Suprapubic skin (tissue), 4 donors: ENCODE measurements around the gene PARD3B. TPM values are rescaled to one million over a fixed set of nuclear protein-coding genes. Genes with fewer than 3 reads are reported as not detected.

Experiments used
- DNase-seq, 2 donors: peaks; one replicate each; pipeline ENCODE4 v3.0.0-alpha.2; 2019; ENCODE audit warnings: low spot score in 2 of 2
- H3K27ac ChIP-seq: fragments of 200-600 bp; sonication (generic); one replicate; pipeline ENCODE4 v1.5.1; 2019
- H3K27me3 ChIP-seq: fragments of 200-600 bp; sonication (generic); one replicate; pipeline ENCODE4 v1.5.1; 2019
- H3K36me3 ChIP-seq: fragments of 200-600 bp; sonication (generic); one replicate; pipeline ENCODE4 v1.5.1; 2019
- H3K4me1 ChIP-seq: fragments of 200-600 bp; sonication (generic); one replicate; pipeline ENCODE4 v1.5.1; 2019
- H3K4me3 ChIP-seq: fragments of 200-600 bp; sonication (generic); one replicate; pipeline ENCODE4 v1.5.1; 2019; ENCODE audit warnings: mild to moderate bottlenecking
- H3K9me3 ChIP-seq: fragments of 200-600 bp; sonication (generic); one replicate; pipeline ENCODE4 v1.5.1; 2019
- CTCF ChIP-seq, 2 donors: fragments of 200-600 bp in 1 of 2; fragments of 450-650 bp in 1 of 2; sonication (generic) in 1 of 2; IDR thresholded peaks; one replicate each; pipeline ENCODE4 v1.5.1; 2016 to 2019; ENCODE audit warnings: antibody characterized with exemption in 2 of 2, mild to moderate bottlenecking in 1 of 2, moderate library complexity in 1 of 2
- EP300 ChIP-seq: sonication (generic); formaldehyde crosslinking; IDR thresholded peaks from one replicate; pipeline ENCODE4 v1.6.1; 2017; ENCODE audit warnings: antibody characterized with exemption
- POLR2A ChIP-seq, 2 donors: fragments of 450-650 bp; IDR thresholded peaks; one replicate each; pipeline ENCODE4 v1.6.1; 2017; ENCODE audit warnings: antibody characterized with exemption in 2 of 2, mild to moderate bottlenecking in 2 of 2, moderate library complexity in 2 of 2
- POLR2AphosphoS5 ChIP-seq, 3 donors: sonication (generic); formaldehyde crosslinking; IDR thresholded peaks; one replicate each; pipeline ENCODE4 v1.6.1; 2017; ENCODE audit warnings: antibody characterized with exemption in 3 of 3
- WGBS: methylation state at CpG from one replicate; pipeline ENCODE4 v1.1.5; 2018; 5-methylcytosine and 5-hydroxymethylcytosine counted together
- total RNA-seq, 4 donors: library from RNA; depleted of rRNA; stranded (reverse); fragments of >200 nt; gene quantifications; one replicate each; pipeline ENCODE4 v1.1.0, GENCODE V29; 2016

PARD3B gene
- total RNA-seq, 4 donors from 2014 or later = 12.5 to 18.9 (median 15.5) TPM

- DNase-seq = no peak
- Histone ChIP-seq H3K27ac (no peak overlapping the region), H3K4me1 (peaks cover 3% of the 10 kb centered on the region), H3K27me3 (no peaks in the 10 kb centered on the region), H3K9me3 (no peaks in the 10 kb centered on the region), H3K36me3 (no peaks in the 10 kb centered on the region), H3K4me3 (no peak overlapping the region)
- TF ChIP-seq POLR2AphosphoS5 (IDR thresholded peaks at IDR 0.05) = no peak
- no peak for TF ChIP-seq CTCF (IDR thresholded peaks at IDR 0.05)
- no peak for TF ChIP-seq POLR2A (IDR thresholded peaks at IDR 0.05)
- TF ChIP-seq EP300 = no peak
- WGBS = 95% methylated on average over 1 of the region's 1 CpG
Observed at GRCh38 chr2:205047273-205047839, 502.1 kb downstream of the PARD3B start.

- no peaks in the 10 kb centered on the region for H3K9me3 ChIP-seq
Observed at GRCh38 chr2:205051417-205051816, 506.1 kb downstream of the PARD3B start.

GRCh38 chr2:205052781-205053180 is 507.5 kb downstream of the PARD3B start:
- Histone ChIP-seq H3K36me3 (no peaks in the 10 kb centered on the region), H3K27ac (no peak overlapping the region), H3K9me3 (no peaks in the 10 kb centered on the region), H3K27me3 (no peaks in the 10 kb centered on the region), H3K4me1 (no peaks in the 10 kb centered on the region), H3K4me3 (no peak overlapping the region)
- WGBS = 84% methylated on average over 2 of the region's 2 CpGs
- no peak for DNase-seq
- no peak for TF ChIP-seq EP300
- TF ChIP-seq POLR2A (IDR thresholded peaks at IDR 0.05) = no peak
- TF ChIP-seq POLR2AphosphoS5 (IDR thresholded peaks at IDR 0.05) = no peak
- no peak for TF ChIP-seq CTCF (IDR thresholded peaks at IDR 0.05)

More at GRCh38 chr2:205051417-205051816, 506.1 kb downstream of the PARD3B start:
- TF ChIP-seq EP300 = no peak
- TF ChIP-seq CTCF (IDR thresholded peaks at IDR 0.05) = no peak
- TF ChIP-seq POLR2A (IDR thresholded peaks at IDR 0.05) = no peak
- TF ChIP-seq POLR2AphosphoS5 (IDR thresholded peaks at IDR 0.05) = no peak
- peaks cover 3% of the 10 kb centered on the region for H3K4me1 ChIP-seq
- no peak overlapping the region for H3K4me3 ChIP-seq
- no peaks in the 10 kb centered on the region for H3K27me3 ChIP-seq
- DNase-seq = no peak
- no peaks in the 10 kb centered on the region for H3K36me3 ChIP-seq
- H3K27ac ChIP-seq = no peak overlapping the region

- no peak overlapping the region for H3K27ac ChIP-seq
- TF ChIP-seq POLR2AphosphoS5 (IDR thresholded peaks at IDR 0.05) (no peak), POLR2A (IDR thresholded peaks at IDR 0.05) (no peak), EP300 (no peak), CTCF (IDR thresholded peaks at IDR 0.05) (no peak)
- WGBS = 70% methylated on average over 4 of the region's 4 CpGs
Observed at GRCh38 chr2:205053827-205054410, 508.6 kb downstream of the PARD3B start.

GRCh38 chr2:205054789-205055188 is 509.5 kb downstream of the PARD3B start:
- Histone ChIP-seq H3K36me3 (no peaks in the 10 kb centered on the region), H3K27ac (no peak overlapping the region), H3K4me1 (no peaks in the 10 kb centered on the region), H3K4me3 (no peak overlapping the region), H3K27me3 (no peaks in the 10 kb centered on the region), H3K9me3 (no peaks in the 10 kb centered on the region)
- 72% methylated on average over 4 of the region's 4 CpGs for WGBS
- TF ChIP-seq EP300 = no peak
- TF ChIP-seq POLR2A (IDR thresholded peaks at IDR 0.05) = no peak
- TF ChIP-seq CTCF (IDR thresholded peaks at IDR 0.05) = no peak
- no peak for DNase-seq

More at GRCh38 chr2:205053827-205054410, 508.6 kb downstream of the PARD3B start:
- H3K4me3 ChIP-seq = no peak overlapping the region
- no peaks in the 10 kb centered on the region for H3K9me3 ChIP-seq
- DNase-seq = no peak
- no peaks in the 10 kb centered on the region for H3K4me1 ChIP-seq
- H3K27me3 ChIP-seq = no peaks in the 10 kb centered on the region
- no peaks in the 10 kb centered on the region for H3K36me3 ChIP-seq
